HEK293 (cell line): ENCODE measurements around the gene WDR88.
A peak's percentile ranks its signal among the peaks of the same experiment; 100 is the strongest.

ENCODE experiments used
- ATF2 ChIP-seq: fragments of 450-650 bp; formaldehyde crosslinking; IDR thresholded peaks from 2 replicates; pipeline ENCODE4 v1.5.1; 2016; ENCODE audit warnings: missing biosample characterization, missing genetic modification characterization, low read depth
- BCL11A ChIP-seq: fragments of 450-650 bp; formaldehyde crosslinking; IDR thresholded peaks from 2 replicates; pipeline ENCODE4 v1.5.1; 2016; ENCODE audit warnings: low read depth, missing biosample characterization, missing genetic modification characterization
- BCL11B ChIP-seq: fragments of 450-650 bp; formaldehyde crosslinking; IDR thresholded peaks from 2 replicates; pipeline ENCODE4 v1.5.1; 2016; ENCODE audit warnings: low read depth, missing biosample characterization, missing genetic modification characterization
- EGR2 ChIP-seq: fragments of 450-650 bp; formaldehyde crosslinking; IDR thresholded peaks from 2 replicates; pipeline ENCODE4 v1.5.1; 2016; ENCODE audit warnings: low read depth, missing biosample characterization, missing genetic modification characterization
- GLIS1 ChIP-seq: fragments of 450-650 bp; formaldehyde crosslinking; IDR thresholded peaks from 2 replicates; pipeline ENCODE4 v1.5.1; 2016; ENCODE audit warnings: missing biosample characterization, missing genetic modification characterization
- HOXA7 ChIP-seq: sonication (generic); formaldehyde crosslinking; IDR thresholded peaks from 2 replicates; pipeline ENCODE4 v1.8.1; 2022; ENCODE audit warnings: missing genetic modification reagents, borderline replicate concordance
- IKZF3 ChIP-seq: fragments of 450-650 bp; IDR thresholded peaks from 2 replicates; pipeline ENCODE4 v1.5.0; 2018; ENCODE audit warnings: missing biosample characterization, mild to moderate bottlenecking, missing genetic modification characterization, moderate library complexity
- KLF1 ChIP-seq: fragments of 450-650 bp; formaldehyde crosslinking; IDR thresholded peaks from 2 replicates; pipeline ENCODE4 v1.5.1; 2016; ENCODE audit warnings: missing biosample characterization, missing genetic modification characterization
- KLF17 ChIP-seq: fragments of 450-650 bp; formaldehyde crosslinking; IDR thresholded peaks from 2 replicates; pipeline ENCODE4 v1.5.1; 2016; ENCODE audit warnings: missing biosample characterization, missing genetic modification characterization
- KLF8 ChIP-seq: fragments of 450-650 bp; formaldehyde crosslinking; IDR thresholded peaks from 2 replicates; pipeline ENCODE4 v1.5.1; 2016; ENCODE audit warnings: missing biosample characterization, missing genetic modification characterization
- PRDM1 ChIP-seq: fragments of 450-650 bp; formaldehyde crosslinking; IDR thresholded peaks from 2 replicates; pipeline ENCODE4; 2016; ENCODE audit warnings: missing biosample characterization, missing genetic modification characterization
- YY2 ChIP-seq: fragments of 450-650 bp; formaldehyde crosslinking; IDR thresholded peaks from 2 replicates; pipeline ENCODE4 v1.5.1; 2016; ENCODE audit warnings: missing biosample characterization, missing genetic modification characterization
- ZBTB17 ChIP-seq: fragments of 450-650 bp; formaldehyde crosslinking; IDR thresholded peaks from 2 replicates; pipeline ENCODE4 v1.5.1; 2016; ENCODE audit warnings: missing biosample characterization, missing genetic modification characterization
- ZBTB20 ChIP-seq: fragments of 450-650 bp; formaldehyde crosslinking; IDR thresholded peaks from 2 replicates; pipeline ENCODE4 v1.5.1; 2016; ENCODE audit warnings: missing biosample characterization, missing genetic modification characterization
- ZEB2 ChIP-seq: fragments of 450-650 bp; formaldehyde crosslinking; IDR thresholded peaks from 2 replicates; pipeline ENCODE4 v1.5.1; 2016; ENCODE audit warnings: missing biosample characterization, missing genetic modification characterization
- ZFP37 ChIP-seq: fragments of 450-650 bp; formaldehyde crosslinking; IDR thresholded peaks from 2 replicates; pipeline ENCODE4 v1.5.1; 2016; ENCODE audit warnings: missing biosample characterization, missing genetic modification characterization
- ZFP69B ChIP-seq: fragments of 450-650 bp; formaldehyde crosslinking; IDR thresholded peaks from 2 replicates; pipeline ENCODE4 v1.5.1; 2016; ENCODE audit warnings: missing biosample characterization, missing genetic modification characterization
- ZNF324 ChIP-seq: fragments of 450-650 bp; formaldehyde crosslinking; IDR thresholded peaks from 2 replicates; pipeline ENCODE4 v1.5.1; 2016; ENCODE audit warnings: missing biosample characterization, missing genetic modification characterization
- ZNF335 ChIP-seq: fragments of 450-650 bp; formaldehyde crosslinking; conservative IDR thresholded peaks from 2 replicates; pipeline ENCODE4 v1.5.1; 2016; ENCODE audit warnings: missing biosample characterization, missing genetic modification characterization
- ZNF341 ChIP-seq: fragments of 450-650 bp; formaldehyde crosslinking; IDR thresholded peaks from 2 replicates; pipeline ENCODE4; 2016; ENCODE audit warnings: low read depth, missing biosample characterization, missing genetic modification characterization
- ZNF48 ChIP-seq: fragments of 450-650 bp; formaldehyde crosslinking; IDR thresholded peaks from 2 replicates; pipeline ENCODE4 v1.5.1; 2016; ENCODE audit warnings: missing biosample characterization, missing genetic modification characterization
- ZNF549 ChIP-seq: fragments of 450-650 bp; IDR thresholded peaks from 2 replicates; pipeline ENCODE4 v1.5.1; 2018; ENCODE audit warnings: missing biosample characterization, missing genetic modification characterization, mild to moderate bottlenecking, inconsistent platforms, moderate library complexity
- ZNF560 ChIP-seq: fragments of 450-650 bp; formaldehyde crosslinking; IDR thresholded peaks from 2 replicates; pipeline ENCODE4 v1.5.1; 2017; ENCODE audit warnings: missing biosample characterization, missing genetic modification characterization, borderline replicate concordance
- ZNF654 ChIP-seq: fragments of 450-650 bp; formaldehyde crosslinking; IDR thresholded peaks from 2 replicates; pipeline ENCODE4 v1.5.1; 2016; ENCODE audit warnings: low read depth, missing biosample characterization, missing genetic modification characterization
- ZNF658 ChIP-seq: fragments of 450-650 bp; formaldehyde crosslinking; IDR thresholded peaks from 2 replicates; pipeline ENCODE4; 2016; ENCODE audit warnings: missing biosample characterization, missing genetic modification characterization
- ZNF664 ChIP-seq: fragments of 450-650 bp; formaldehyde crosslinking; IDR thresholded peaks from 2 replicates; pipeline ENCODE4 v1.5.1; 2016; ENCODE audit warnings: missing biosample characterization, missing genetic modification characterization
- ZNF830 ChIP-seq: fragments of 450-650 bp; IDR thresholded peaks from 2 replicates; pipeline ENCODE4 v1.5.0; 2018; ENCODE audit warnings: missing biosample characterization, missing genetic modification characterization, low read depth, mild to moderate bottlenecking, moderate library complexity
- ZSCAN18 ChIP-seq: fragments of 450-650 bp; formaldehyde crosslinking; IDR thresholded peaks from 2 replicates; pipeline ENCODE4 v1.5.1; 2016; ENCODE audit warnings: missing biosample characterization, missing genetic modification characterization
- TF ChIP-seq, protein P1 (sequence below): fragments of 450-650 bp; formaldehyde crosslinking; optimal IDR thresholded peaks from 2 replicates; pipeline ENCODE3; 2016; ENCODE audit warnings: missing biosample characterization, mild to moderate bottlenecking, missing genetic modification characterization
- TF ChIP-seq, protein P2 (sequence below): fragments of 450-650 bp; formaldehyde crosslinking; IDR thresholded peaks from 2 replicates; pipeline ENCODE4 v1.5.1; 2016; ENCODE audit warnings: missing biosample characterization, missing genetic modification characterization
- TF ChIP-seq, protein P3 (sequence below): fragments of 450-650 bp; formaldehyde crosslinking; IDR thresholded peaks from 2 replicates; pipeline ENCODE4 v1.5.1; 2016; ENCODE audit warnings: missing biosample characterization, missing genetic modification characterization
- TF ChIP-seq, protein P4 (sequence below): fragments of 450-650 bp; formaldehyde crosslinking; IDR thresholded peaks from 2 replicates; pipeline ENCODE4 v1.5.1; 2016; ENCODE audit warnings: missing biosample characterization, missing genetic modification characterization, low read depth

The WDR88 gene

DNA sequence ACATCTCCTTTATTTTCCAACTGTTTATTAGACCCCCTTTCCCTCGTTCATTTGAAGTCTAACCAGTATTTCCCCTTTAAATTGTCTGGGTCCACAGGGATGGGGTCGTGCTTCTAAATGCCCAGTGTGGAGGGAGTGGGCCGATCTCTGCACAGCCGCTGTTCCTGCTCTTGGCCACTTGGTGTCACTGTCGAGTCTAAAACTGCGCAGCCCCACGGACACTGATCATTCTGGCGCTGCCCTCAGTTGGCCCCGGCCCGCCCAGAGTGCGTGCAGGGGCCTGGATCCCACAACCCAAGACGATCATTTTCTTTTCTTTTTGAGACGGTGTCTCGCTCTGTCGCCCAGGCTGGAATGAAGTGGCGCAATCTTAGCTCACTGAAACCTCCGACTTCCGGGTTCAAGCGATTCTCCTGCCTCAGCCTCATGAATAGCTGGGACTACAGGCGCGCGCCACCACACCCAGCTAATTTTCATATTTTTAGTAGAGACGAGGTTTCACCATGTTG is 12.0 kb downstream of the WDR88 start (continued):
- no peak for TF ChIP-seq HOXA7 (CRISPR knock-in tag)
- TF ChIP-seq ZNF341 (tag by site-specific recombination): peak; percentile 100
- no peak for TF ChIP-seq ZNF658
- no peak; the same call in 1 of the 2 replicates for TF ChIP-seq ZFP37 (tag by site-specific recombination)
- TF ChIP-seq ZFP69B: peak; percentile 99
- TF ChIP-seq BCL11A (tag by site-specific recombination): peak; percentile 69; the same call in 1 of the 2 replicates
- TF ChIP-seq GLIS1: peak; percentile 74
- TF ChIP-seq ZNF560 (tag by site-specific recombination): no peak
- no peak for TF ChIP-seq ZNF48
- TF ChIP-seq ZBTB20 (tag by site-specific recombination): peak; percentile 38; the same call in 1 of the 2 replicates
- TF ChIP-seq ZBTB17 (tag by site-specific recombination): peak; percentile 67
- TF ChIP-seq, protein P1, sequence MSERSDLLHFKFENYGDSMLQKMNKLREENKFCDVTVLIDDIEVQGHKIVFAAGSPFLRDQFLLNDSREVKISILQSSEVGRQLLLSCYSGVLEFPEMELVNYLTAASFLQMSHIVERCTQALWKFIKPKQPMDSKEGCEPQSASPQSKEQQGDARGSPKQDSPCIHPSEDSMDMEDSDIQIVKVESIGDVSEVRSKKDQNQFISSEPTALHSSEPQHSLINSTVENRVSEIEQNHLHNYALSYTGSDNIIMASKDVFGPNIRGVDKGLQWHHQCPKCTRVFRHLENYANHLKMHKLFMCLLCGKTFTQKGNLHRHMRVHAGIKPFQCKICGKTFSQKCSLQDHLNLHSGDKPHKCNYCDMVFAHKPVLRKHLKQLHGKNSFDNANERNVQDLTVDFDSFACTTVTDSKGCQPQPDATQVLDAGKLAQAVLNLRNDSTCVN (tag by site-specific recombination): peak; percentile 29
- peak; percentile 79 for TF ChIP-seq BCL11B (tag by site-specific recombination)
- TF ChIP-seq ZNF549 (tag by site-specific recombination): no peak
- peak; percentile 40; the same call in 1 of the 2 replicates for TF ChIP-seq KLF1 (tag by site-specific recombination)
- 0 out of 2 replicates have a peak, but pooled peaks have one; percentile 11 for TF ChIP-seq ZSCAN18 (tag by site-specific recombination)
- TF ChIP-seq, protein P2, sequence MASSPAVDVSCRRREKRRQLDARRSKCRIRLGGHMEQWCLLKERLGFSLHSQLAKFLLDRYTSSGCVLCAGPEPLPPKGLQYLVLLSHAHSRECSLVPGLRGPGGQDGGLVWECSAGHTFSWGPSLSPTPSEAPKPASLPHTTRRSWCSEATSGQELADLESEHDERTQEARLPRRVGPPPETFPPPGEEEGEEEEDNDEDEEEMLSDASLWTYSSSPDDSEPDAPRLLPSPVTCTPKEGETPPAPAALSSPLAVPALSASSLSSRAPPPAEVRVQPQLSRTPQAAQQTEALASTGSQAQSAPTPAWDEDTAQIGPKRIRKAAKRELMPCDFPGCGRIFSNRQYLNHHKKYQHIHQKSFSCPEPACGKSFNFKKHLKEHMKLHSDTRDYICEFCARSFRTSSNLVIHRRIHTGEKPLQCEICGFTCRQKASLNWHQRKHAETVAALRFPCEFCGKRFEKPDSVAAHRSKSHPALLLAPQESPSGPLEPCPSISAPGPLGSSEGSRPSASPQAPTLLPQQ (tag by site-specific recombination): peak; percentile 99
- TF ChIP-seq ZNF335 (tag by site-specific recombination): peak; percentile 45
- no peak for TF ChIP-seq PRDM1
- 0 out of 2 replicates have a peak, but pooled peaks have one; percentile 13 for TF ChIP-seq EGR2 (tag by site-specific recombination)
- TF ChIP-seq KLF17 (tag by site-specific recombination): peak; percentile 74
- TF ChIP-seq ZNF654 (tag by site-specific recombination): peak; percentile 100
- no peak for TF ChIP-seq IKZF3 (tag by site-specific recombination)
- no peak for TF ChIP-seq ATF2
- TF ChIP-seq ZNF324 (tag by site-specific recombination): peak; percentile 56; the same call in 1 of the 2 replicates
- no peak for TF ChIP-seq ZNF830 (tag by site-specific recombination)
- TF ChIP-seq, protein P3, sequence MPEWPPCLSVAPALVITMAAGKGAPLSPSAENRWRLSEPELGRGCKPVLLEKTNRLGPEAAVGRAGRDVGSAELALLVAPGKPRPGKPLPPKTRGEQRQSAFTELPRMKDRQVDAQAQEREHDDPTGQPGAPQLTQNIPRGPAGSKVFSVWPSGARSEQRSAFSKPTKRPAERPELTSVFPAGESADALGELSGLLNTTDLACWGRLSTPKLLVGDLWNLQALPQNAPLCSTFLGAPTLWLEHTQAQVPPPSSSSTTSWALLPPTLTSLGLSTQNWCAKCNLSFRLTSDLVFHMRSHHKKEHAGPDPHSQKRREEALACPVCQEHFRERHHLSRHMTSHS (tag by site-specific recombination): no peak
- TF ChIP-seq YY2: no peak
- no peak for TF ChIP-seq ZNF664 (tag by site-specific recombination)
- peak; percentile 34; the same call in 1 of the 2 replicates for TF ChIP-seq KLF8 (tag by site-specific recombination)
- TF ChIP-seq, protein P4, sequence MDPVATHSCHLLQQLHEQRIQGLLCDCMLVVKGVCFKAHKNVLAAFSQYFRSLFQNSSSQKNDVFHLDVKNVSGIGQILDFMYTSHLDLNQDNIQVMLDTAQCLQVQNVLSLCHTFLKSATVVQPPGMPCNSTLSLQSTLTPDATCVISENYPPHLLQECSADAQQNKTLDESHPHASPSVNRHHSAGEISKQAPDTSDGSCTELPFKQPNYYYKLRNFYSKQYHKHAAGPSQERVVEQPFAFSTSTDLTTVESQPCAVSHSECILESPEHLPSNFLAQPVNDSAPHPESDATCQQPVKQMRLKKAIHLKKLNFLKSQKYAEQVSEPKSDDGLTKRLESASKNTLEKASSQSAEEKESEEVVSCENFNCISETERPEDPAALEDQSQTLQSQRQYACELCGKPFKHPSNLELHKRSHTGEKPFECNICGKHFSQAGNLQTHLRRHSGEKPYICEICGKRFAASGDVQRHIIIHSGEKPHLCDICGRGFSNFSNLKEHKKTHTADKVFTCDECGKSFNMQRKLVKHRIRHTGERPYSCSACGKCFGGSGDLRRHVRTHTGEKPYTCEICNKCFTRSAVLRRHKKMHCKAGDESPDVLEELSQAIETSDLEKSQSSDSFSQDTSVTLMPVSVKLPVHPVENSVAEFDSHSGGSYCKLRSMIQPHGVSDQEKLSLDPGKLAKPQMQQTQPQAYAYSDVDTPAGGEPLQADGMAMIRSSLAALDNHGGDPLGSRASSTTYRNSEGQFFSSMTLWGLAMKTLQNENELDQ: no peak
- peak; percentile 61; the same call in 1 of the 2 replicates for TF ChIP-seq ZEB2
